LNCAP (cell line): Measurements from ENCODE around the gene ZNF787.

ENCODE experiments used
- CTCF ChIP-seq: fragments of 450-650 bp; IDR thresholded peaks from 2 replicates; pipeline ENCODE4 v1.5.1; 2017; ENCODE audit warnings: mild to moderate bottlenecking

The ZNF787 gene

GRCh38 chr19:56117376-56117884 is 3.7 kb downstream of the ZNF787 start:
- no peak for TF ChIP-seq CTCF

- TF ChIP-seq CTCF, result no peak
Observed at GRCh38 chr19:56116606-56117005, 4.5 kb downstream of the ZNF787 start.

GRCh38 chr19:56115490-56115889 is 5.6 kb downstream of the ZNF787 start:
- no peak for TF ChIP-seq CTCF

GRCh38 chr19:56114778-56115110 is 6.4 kb downstream of the ZNF787 start:
- TF ChIP-seq CTCF, result no peak

- no peak for TF ChIP-seq CTCF
Observed at GRCh38 chr19:56114051-56114777, 6.9 kb downstream of the ZNF787 start.

GRCh38 chr19:56113074-56113632 is 7.9 kb downstream of the ZNF787 start:
- TF ChIP-seq CTCF, result no peak

- TF ChIP-seq CTCF, result no peak
Observed at GRCh38 chr19:56112313-56112709, 8.8 kb downstream of the ZNF787 start.
